HL-60 (cell line): Measurements from ENCODE around the gene PRRT3.

Experiments used
- DNase-seq, 2 experiments: peaks; one replicate each; pipeline ENCODE4 v3.0.0-alpha.2; 2010 to 2020; ENCODE audit warnings: low read depth in 1 of 2, low spot score in 1 of 2
- H3K27ac ChIP-seq: fragments of 250-450 bp; sonication (Bioruptor Pico); replicated peaks from 2 replicates; pipeline ENCODE4 v1.5.1; 2020; ENCODE audit warnings: mild to moderate bottlenecking, moderate library complexity
- H3K27me3 ChIP-seq: fragments of 250-450 bp; sonication (Bioruptor Pico); 2 replicates; pipeline ENCODE4 v1.5.1; 2021; ENCODE audit warnings: mild to moderate bottlenecking, moderate library complexity; ENCODE audit not compliant: insufficient read depth, poor library complexity, severe bottlenecking
- H3K4me3 ChIP-seq: replicated peaks from 2 replicates; pipeline ENCODE4 v1.5.1; 2011; ENCODE audit warnings: mild to moderate bottlenecking, control low read depth, low read length; ENCODE audit not compliant: insufficient read depth
- GABPA ChIP-seq: IDR thresholded peaks from 2 replicates; pipeline ENCODE4 v1.6.1; 2012; ENCODE audit warnings: low read depth
- POLR2AphosphoS5 ChIP-seq: IDR thresholded peaks from 2 replicates; pipeline ENCODE4 v1.6.1; 2012; ENCODE audit warnings: low read depth
- SPI1 ChIP-seq: IDR thresholded peaks from 2 replicates; pipeline ENCODE4 v1.6.1; 2012; ENCODE audit warnings: low read depth, mild to moderate bottlenecking, borderline replicate concordance
- TF ChIP-seq, protein P1 (sequence below): IDR thresholded peaks from 2 replicates; pipeline ENCODE4 v1.6.1; 2012; ENCODE audit warnings: low read depth; ENCODE audit not compliant: insufficient replicate concordance
- TF ChIP-seq, protein P2 (sequence below): IDR thresholded peaks from one replicate; pipeline ENCODE4 v1.5.1; 2011; ENCODE audit warnings: low read length, control low read depth, inconsistent platforms; ENCODE audit not compliant: insufficient read depth

The PRRT3 gene

DNA sequence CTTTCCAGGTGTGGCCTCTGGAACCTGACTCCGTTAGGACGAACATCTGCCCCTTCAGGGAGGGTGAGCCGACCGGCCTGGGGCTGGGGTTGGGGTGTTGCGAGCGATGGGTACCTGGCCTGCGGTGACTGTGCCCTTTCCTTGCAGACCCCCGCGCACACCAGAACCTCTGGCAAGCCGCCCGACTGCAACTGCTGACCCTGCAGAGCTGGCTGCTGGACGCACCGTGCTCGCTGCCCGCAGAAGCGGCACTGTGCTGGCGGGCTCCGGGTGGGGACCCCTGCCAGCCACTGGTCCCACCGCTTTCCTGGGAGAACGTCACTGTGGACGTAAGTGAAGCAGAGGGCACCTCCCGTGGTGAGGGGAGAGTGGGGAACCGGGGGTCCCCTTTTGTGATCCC, 24.1 kb downstream of the PRRT3 start:
- no peaks in the 10 kb centered on the region for H3K27me3 ChIP-seq
- H3K4me3 ChIP-seq: no peak overlapping the region
- H3K27ac ChIP-seq: no peak overlapping the region
- TF ChIP-seq, protein P1, sequence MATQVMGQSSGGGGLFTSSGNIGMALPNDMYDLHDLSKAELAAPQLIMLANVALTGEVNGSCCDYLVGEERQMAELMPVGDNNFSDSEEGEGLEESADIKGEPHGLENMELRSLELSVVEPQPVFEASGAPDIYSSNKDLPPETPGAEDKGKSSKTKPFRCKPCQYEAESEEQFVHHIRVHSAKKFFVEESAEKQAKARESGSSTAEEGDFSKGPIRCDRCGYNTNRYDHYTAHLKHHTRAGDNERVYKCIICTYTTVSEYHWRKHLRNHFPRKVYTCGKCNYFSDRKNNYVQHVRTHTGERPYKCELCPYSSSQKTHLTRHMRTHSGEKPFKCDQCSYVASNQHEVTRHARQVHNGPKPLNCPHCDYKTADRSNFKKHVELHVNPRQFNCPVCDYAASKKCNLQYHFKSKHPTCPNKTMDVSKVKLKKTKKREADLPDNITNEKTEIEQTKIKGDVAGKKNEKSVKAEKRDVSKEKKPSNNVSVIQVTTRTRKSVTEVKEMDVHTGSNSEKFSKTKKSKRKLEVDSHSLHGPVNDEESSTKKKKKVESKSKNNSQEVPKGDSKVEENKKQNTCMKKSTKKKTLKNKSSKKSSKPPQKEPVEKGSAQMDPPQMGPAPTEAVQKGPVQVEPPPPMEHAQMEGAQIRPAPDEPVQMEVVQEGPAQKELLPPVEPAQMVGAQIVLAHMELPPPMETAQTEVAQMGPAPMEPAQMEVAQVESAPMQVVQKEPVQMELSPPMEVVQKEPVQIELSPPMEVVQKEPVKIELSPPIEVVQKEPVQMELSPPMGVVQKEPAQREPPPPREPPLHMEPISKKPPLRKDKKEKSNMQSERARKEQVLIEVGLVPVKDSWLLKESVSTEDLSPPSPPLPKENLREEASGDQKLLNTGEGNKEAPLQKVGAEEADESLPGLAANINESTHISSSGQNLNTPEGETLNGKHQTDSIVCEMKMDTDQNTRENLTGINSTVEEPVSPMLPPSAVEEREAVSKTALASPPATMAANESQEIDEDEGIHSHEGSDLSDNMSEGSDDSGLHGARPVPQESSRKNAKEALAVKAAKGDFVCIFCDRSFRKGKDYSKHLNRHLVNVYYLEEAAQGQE: no peak
- no peak for TF ChIP-seq POLR2AphosphoS5
- TF ChIP-seq, protein P2, sequence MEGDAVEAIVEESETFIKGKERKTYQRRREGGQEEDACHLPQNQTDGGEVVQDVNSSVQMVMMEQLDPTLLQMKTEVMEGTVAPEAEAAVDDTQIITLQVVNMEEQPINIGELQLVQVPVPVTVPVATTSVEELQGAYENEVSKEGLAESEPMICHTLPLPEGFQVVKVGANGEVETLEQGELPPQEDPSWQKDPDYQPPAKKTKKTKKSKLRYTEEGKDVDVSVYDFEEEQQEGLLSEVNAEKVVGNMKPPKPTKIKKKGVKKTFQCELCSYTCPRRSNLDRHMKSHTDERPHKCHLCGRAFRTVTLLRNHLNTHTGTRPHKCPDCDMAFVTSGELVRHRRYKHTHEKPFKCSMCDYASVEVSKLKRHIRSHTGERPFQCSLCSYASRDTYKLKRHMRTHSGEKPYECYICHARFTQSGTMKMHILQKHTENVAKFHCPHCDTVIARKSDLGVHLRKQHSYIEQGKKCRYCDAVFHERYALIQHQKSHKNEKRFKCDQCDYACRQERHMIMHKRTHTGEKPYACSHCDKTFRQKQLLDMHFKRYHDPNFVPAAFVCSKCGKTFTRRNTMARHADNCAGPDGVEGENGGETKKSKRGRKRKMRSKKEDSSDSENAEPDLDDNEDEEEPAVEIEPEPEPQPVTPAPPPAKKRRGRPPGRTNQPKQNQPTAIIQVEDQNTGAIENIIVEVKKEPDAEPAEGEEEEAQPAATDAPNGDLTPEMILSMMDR: no peak
- no peak for DNase-seq

DNA sequence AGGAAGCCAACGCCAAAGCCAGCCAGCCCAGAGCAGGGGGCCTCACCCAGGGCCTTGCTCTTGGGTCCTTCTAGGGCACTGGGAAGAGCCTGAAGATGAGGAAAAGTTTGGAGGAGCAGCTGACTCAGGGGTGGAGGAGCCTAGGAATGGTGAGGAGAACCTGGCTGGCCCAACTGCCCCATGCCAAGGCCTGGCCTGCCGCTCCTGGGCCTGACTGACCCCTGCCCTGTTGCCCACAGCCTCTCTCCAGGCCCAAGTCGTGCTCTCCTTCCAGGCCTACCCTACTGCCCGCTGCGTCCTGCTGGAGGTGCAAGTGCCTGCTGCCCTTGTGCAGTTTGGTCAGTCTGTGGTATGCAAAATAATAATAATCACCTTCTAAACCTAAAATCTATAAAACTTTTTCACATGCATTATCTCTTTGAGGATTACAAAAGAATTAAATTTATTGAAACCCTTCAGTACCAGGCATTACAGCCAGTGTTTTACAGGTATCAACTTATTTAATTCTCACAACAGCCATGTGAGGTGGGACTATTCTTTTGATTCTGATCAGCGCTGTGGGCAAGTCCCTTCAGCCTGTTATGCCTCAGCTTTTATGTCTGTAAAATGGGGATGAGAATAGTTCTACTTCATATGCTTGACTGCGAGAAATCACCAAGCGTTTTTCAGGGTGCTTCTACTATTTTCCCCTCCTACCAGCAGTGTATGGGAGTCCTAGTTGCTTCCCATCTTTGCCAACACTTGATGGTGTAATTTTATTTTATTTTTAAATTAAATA, 33.8 kb downstream of the PRRT3 start:
- no peak overlapping the region for H3K27ac ChIP-seq
- TF ChIP-seq POLR2AphosphoS5 (no peak), SPI1 (no peak), GABPA (no peak)
- TF ChIP-seq, protein P1: no peak
- TF ChIP-seq, protein P2: no peak
- H3K27me3 ChIP-seq: no peaks in the 10 kb centered on the region
- no peak overlapping the region for H3K4me3 ChIP-seq
- no peak for DNase-seq

DNA sequence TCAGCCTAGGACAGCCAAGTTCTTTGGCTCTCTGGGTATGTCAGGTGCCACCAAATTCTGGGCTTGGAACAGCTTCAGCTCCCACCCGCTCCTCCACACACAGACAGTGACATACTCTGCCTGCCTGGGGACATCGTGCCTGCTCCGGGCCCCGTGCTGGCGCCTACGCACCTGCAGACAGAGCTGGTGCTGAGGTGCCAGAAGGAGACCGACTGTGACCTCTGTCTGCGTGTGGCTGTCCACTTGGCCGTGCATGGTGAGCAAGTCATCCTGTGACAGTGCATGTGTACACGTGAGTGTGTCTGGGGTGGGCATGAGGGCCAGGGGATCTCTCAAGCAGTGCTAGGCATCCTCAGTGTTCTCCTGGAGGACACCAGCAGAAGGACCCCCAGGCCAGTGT, 34.4 kb downstream of the PRRT3 start:
- no peak for DNase-seq
- H3K4me3 ChIP-seq: no peak overlapping the region
- no peaks in the 10 kb centered on the region for H3K27me3 ChIP-seq
- no peak overlapping the region for H3K27ac ChIP-seq
- TF ChIP-seq SPI1 (no peak), POLR2AphosphoS5 (no peak), GABPA (no peak)
- TF ChIP-seq, protein P2: no peak
- TF ChIP-seq, protein P1: no peak
